ENCODE data around the gene ZNF724.

Gene ZNF724

DNA sequence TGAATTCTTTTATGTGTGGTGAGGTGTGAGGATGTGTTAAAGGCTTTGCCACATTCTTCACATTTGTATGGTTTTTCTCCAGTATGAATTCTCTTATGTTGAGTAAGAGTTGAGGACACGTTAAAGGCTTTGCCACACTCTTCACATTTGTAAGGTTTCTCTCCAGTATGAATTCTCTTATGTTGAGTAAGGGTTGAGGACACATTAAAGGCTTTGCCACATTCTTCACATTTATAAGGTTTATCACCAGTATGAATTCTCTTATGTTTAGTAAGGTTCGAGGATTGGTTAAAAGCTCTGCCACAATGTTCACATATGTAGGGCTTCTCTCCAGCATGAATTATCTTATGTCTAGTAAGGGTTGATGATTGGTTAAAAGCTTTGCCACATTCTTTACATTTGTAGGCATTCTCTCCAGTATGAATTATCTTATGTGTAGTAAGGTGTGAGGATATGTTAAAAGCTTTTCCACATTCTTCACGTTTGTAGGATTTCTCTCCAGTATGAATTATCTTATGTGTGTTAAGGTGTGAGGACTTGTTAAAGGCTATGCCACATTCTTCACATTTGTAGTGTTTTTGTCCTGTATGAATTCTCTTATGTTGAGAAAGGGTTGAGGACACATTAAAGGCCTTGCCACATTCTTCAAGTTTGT is 27.1 kb downstream of the ZNF724 start:
- no peak for DNase-seq

DNA sequence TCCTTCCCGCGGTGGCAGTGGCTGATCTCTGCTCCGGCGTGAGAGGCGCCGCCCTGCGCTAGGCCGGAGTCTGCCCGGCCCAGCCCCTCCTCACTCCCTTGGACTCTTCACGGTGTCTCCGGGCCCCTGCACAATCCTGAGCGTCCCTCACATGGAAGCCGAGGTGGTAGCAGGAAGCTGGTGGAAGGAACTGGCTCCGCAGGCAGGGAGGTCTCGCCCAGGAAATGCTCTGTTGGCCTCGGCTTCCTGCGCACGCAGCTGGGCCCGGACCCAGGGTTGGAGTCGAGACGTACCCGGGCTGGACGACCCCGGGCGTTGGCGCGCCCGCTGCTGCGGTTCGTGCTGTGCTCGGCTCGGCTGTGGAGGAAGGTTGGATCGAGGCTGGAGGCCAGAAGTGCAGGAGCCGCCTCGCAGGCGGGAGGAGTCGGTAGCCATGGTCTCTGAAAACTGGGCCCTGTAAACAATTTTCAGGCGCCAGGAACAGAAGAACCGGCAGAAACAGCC is 46.3 kb downstream of the ZNF724 start:
- peak; percentile 74 for DNase-seq

DNA sequence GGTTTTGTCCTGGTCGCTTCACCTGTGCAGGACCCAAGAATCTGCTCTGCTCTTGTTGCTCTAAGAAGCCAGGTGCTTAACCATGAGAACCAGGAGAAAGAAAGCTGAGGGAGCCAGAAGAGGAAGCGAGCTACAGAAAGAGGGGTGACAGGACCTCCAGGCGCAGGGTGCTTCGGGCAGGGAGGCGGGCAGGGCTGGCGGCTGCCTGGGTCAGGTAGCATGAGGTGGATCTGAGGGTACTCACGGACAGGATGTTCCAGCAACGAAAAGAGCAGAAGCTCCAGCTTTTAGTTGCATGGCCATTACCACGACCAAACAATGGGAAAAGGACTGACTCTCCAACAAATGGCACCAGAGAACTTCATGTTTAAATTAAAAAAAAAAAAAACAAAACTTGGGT is 59.9 kb downstream of the ZNF724 start:
- DNase-seq: no peak

DNA sequence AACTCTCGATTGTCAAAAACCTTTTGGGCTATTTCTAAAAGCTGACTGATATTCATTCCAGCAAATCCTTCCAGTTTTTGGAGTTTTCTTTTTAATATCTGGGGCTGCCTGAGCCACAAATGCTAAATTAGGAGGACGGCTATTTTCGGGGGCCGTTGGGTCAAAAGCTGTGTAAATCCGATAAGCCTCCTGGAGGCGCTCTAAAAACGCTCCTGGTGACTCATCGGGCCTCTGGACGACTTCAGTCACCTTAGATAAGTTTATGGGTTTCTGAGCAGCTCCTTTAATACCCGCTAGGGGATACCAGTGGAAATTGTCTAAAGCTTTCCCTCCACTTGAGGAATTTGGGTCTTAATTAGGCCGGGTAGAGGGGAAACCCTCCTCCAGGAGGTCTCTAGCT is 66.9 kb downstream of the ZNF724 start:
- DNase-seq: no peak

All from NCI-H146 (cell line).